ENCODE measurements around the gene CENPB.

DNA sequence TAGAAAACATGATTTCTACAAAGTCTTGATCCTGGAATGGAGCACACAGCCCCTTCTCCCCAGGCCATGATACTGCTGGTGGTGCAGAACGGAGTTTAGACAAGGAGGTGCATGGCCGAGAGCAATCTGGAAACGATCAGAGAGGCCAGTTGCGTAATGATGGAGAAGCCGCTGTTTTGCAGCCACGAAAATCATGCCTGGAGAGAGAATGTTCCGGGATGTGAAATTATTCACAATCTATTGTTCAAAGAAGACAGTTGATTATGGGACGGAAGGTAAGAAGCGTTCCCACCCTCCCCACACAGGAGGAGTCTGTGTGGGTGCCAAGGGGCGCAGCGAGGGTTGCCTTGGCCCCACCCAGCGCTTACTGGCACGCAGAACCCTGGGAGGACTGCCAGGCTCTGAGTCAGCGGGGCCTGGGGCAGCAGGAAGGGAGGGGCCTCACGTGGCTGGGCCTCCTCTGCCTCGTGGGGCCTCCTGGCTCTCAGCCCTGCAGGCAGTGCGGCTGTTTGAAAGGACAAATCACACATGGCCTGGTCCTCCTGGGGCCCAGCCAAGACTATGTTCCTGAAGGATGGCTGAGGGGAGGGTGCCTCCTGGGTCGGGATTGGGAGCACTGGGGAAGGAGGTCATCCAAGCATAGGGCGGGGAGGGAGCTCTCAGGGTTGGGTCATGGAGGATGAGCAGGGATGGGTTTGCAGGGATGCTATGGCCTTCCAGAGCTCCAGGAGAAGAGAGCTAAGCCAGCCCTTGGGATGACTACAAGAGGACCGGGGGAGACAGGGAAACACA lies 25.1 kb upstream of the CENPB start:
- TF ChIP-seq RCOR1 (IDR thresholded peaks at IDR 0.05; ENCODE audit: insufficient replicate concordance, low read length) (peak; percentile 87), POLR2A (IDR thresholded peaks at IDR 0.05; ENCODE audit: low read depth, low read length) (0 out of 2 replicates have a peak, but pooled peaks have one; percentile 64), NFE2L2 (IDR thresholded peaks at IDR 0.05; ENCODE audit: low read depth, low read length) (peak; percentile 69; the same call in 1 of the 2 replicates), SMC3 (IDR thresholded peaks at IDR 0.05; ENCODE audit: low read depth, low read length) (no peak)
- TF ChIP-seq, protein P1, sequence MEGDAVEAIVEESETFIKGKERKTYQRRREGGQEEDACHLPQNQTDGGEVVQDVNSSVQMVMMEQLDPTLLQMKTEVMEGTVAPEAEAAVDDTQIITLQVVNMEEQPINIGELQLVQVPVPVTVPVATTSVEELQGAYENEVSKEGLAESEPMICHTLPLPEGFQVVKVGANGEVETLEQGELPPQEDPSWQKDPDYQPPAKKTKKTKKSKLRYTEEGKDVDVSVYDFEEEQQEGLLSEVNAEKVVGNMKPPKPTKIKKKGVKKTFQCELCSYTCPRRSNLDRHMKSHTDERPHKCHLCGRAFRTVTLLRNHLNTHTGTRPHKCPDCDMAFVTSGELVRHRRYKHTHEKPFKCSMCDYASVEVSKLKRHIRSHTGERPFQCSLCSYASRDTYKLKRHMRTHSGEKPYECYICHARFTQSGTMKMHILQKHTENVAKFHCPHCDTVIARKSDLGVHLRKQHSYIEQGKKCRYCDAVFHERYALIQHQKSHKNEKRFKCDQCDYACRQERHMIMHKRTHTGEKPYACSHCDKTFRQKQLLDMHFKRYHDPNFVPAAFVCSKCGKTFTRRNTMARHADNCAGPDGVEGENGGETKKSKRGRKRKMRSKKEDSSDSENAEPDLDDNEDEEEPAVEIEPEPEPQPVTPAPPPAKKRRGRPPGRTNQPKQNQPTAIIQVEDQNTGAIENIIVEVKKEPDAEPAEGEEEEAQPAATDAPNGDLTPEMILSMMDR (conservative IDR thresholded peaks at IDR 0.05; ENCODE audit: low read depth, low read length): no peak

All from IMR-90 (cell line).